ENCODE results near the gene SIVA1.
A peak's percentile ranks its signal among the peaks of the same experiment; 100 is the strongest.

Gene SIVA1

GRCh38 chr14:104752735-104753527 is at the start of gene SIVA1:
TSS of gene SIVA1 (plus strand) at chr14:104753147. CDS start at chr14:104753202, 55 bp downstream.
- peak; percentile 100 for DNase-seq (ENCODE audit: low read depth in 2 of 2)

- no peak for DNase-seq (ENCODE audit: low read depth in 2 of 2)
These were observed 49.7 kb upstream of the SIVA1 start for GRCh38 chr14:104703269-104703668.

GRCh38 chr14:104704252-104704651 is 48.7 kb upstream of the SIVA1 start:
- no peak for DNase-seq (ENCODE audit: low read depth in 2 of 2)

- no peak for DNase-seq (ENCODE audit: low read depth in 2 of 2)
These were observed 47.5 kb upstream of the SIVA1 start for GRCh38 chr14:104705340-104706047.

- DNase-seq (ENCODE audit: low read depth in 2 of 2), result no peak
These were observed 46.0 kb upstream of the SIVA1 start for GRCh38 chr14:104706733-104707607.

GRCh38 chr14:104707608-104708595 is 45.0 kb upstream of the SIVA1 start:
- no peak for DNase-seq (ENCODE audit: low read depth in 2 of 2)

GRCh38 chr14:104708606-104709268 is 44.2 kb upstream of the SIVA1 start:
- peak; percentile 41 to 66 for DNase-seq (ENCODE audit: low read depth in 2 of 2)

- DNase-seq (ENCODE audit: low read depth in 2 of 2), result no peak
These were observed 43.4 kb upstream of the SIVA1 start for GRCh38 chr14:104709387-104710039.

- DNase-seq (ENCODE audit: low read depth in 2 of 2), result no peak
These were observed 42.7 kb upstream of the SIVA1 start for GRCh38 chr14:104710071-104710735.

GRCh38 chr14:104712881-104713734 is 39.8 kb upstream of the SIVA1 start:
- DNase-seq (ENCODE audit: low read depth in 2 of 2), result no peak

- no peak for DNase-seq (ENCODE audit: low read depth in 2 of 2)
These were observed 38.9 kb upstream of the SIVA1 start for GRCh38 chr14:104714066-104714465.

GRCh38 chr14:104714681-104715080 is 38.3 kb upstream of the SIVA1 start:
- DNase-seq (ENCODE audit: low read depth in 2 of 2), result no peak

- no peak for DNase-seq (ENCODE audit: low read depth in 2 of 2)
These were observed 37.5 kb upstream of the SIVA1 start for GRCh38 chr14:104715416-104715815.

GRCh38 chr14:104715871-104716270 is 37.1 kb upstream of the SIVA1 start:
- no peak for DNase-seq (ENCODE audit: low read depth in 2 of 2)

GRCh38 chr14:104717137-104717536 is 35.8 kb upstream of the SIVA1 start:
- no peak for DNase-seq (ENCODE audit: low read depth in 2 of 2)

- DNase-seq (ENCODE audit: low read depth in 2 of 2), result no peak
These were observed 35.3 kb upstream of the SIVA1 start for GRCh38 chr14:104717646-104718045.

GRCh38 chr14:104718147-104718546 is 34.8 kb upstream of the SIVA1 start:
- no peak for DNase-seq (ENCODE audit: low read depth in 2 of 2)

- DNase-seq (ENCODE audit: low read depth in 2 of 2), result no peak
These were observed 34.1 kb upstream of the SIVA1 start for GRCh38 chr14:104718871-104719270.
